HEK293 (cell line): ENCODE measurements around the gene PRPF40B.

Source experiments
- CTCF ChIA-PET: fragments of 350-600 bp; formaldehyde crosslinking; extraction: SDS; loops from one replicate; lab custom pipeline; 2021; ENCODE audit warnings: antibody characterized with exemption; lab: Yijun Ruan, JAX
- POLR2A ChIA-PET: fragments of 300-600 bp; formaldehyde crosslinking; extraction: SDS; loops from one replicate; lab custom pipeline; 2020; ENCODE audit warnings: antibody characterized with exemption, inconsistent platforms; lab: Yijun Ruan, JAX
- H3K27ac ChIP-seq: fragments of 200-500 bp; sonication (Bioruptor generic); 2 replicates; pipeline ENCODE4 v1.5.1; 2014; ENCODE audit warnings: low read depth, low read length, control low read depth, inconsistent platforms; ENCODE audit errors: extremely low read depth
- H3K36me3 ChIP-seq, 2 experiments: fragments of 200-500 bp in 1 of 2; sonication (Bioruptor generic) in 1 of 2; 1 replicate in 1 of 2; 2 replicates in 1 of 2; pipeline ENCODE4 v1.5.1; 2014 to 2017; ENCODE audit warnings: inconsistent platforms in 2 of 2, low read length in 2 of 2; ENCODE audit not compliant: control insufficient read depth in 2 of 2, insufficient read depth in 1 of 2
- H3K4me1 ChIP-seq: fragments of 200-500 bp; sonication (Bioruptor generic); 2 replicates; pipeline ENCODE4 v1.5.1; 2014; ENCODE audit warnings: mild to moderate bottlenecking, low read length, inconsistent platforms; ENCODE audit not compliant: control insufficient read depth, insufficient read depth
- H3K4me3 ChIP-seq: 2 replicates; pipeline ENCODE4 v1.5.1; 2011; ENCODE audit warnings: low read depth, mild to moderate bottlenecking, control low read depth, low read length, moderate library complexity
- H3K9me3 ChIP-seq: fragments of 200-500 bp; sonication (Bioruptor generic); 2 replicates; pipeline ENCODE4 v1.5.1; 2014; ENCODE audit warnings: low read depth, low read length, inconsistent platforms; ENCODE audit not compliant: control insufficient read depth, insufficient read depth
- BCL11A ChIP-seq: fragments of 450-650 bp; formaldehyde crosslinking; IDR thresholded peaks from 2 replicates; pipeline ENCODE4 v1.5.1; 2016; ENCODE audit warnings: low read depth, missing biosample characterization, missing genetic modification characterization
- EGR2 ChIP-seq: fragments of 450-650 bp; formaldehyde crosslinking; IDR thresholded peaks from 2 replicates; pipeline ENCODE4 v1.5.1; 2016; ENCODE audit warnings: low read depth, missing biosample characterization, missing genetic modification characterization
- KLF1 ChIP-seq: fragments of 450-650 bp; formaldehyde crosslinking; IDR thresholded peaks from 2 replicates; pipeline ENCODE4 v1.5.1; 2016; ENCODE audit warnings: missing biosample characterization, missing genetic modification characterization
- KLF10 ChIP-seq: fragments of 450-650 bp; IDR thresholded peaks from 2 replicates; pipeline ENCODE4 v1.5.1; 2018; ENCODE audit warnings: missing biosample characterization, mild to moderate bottlenecking, missing genetic modification characterization
- PRDM1 ChIP-seq: fragments of 450-650 bp; formaldehyde crosslinking; IDR thresholded peaks from 2 replicates; pipeline ENCODE4; 2016; ENCODE audit warnings: missing biosample characterization, missing genetic modification characterization
- SCRT2 ChIP-seq: fragments of 450-650 bp; formaldehyde crosslinking; IDR thresholded peaks from 2 replicates; pipeline ENCODE4 v1.5.1; 2016; ENCODE audit warnings: missing biosample characterization, missing genetic modification characterization
- SP2 ChIP-seq: fragments of 450-650 bp; formaldehyde crosslinking; IDR thresholded peaks from 2 replicates; pipeline ENCODE4 v1.5.1; 2016; ENCODE audit warnings: missing biosample characterization, missing genetic modification characterization
- ZBTB1 ChIP-seq: fragments of 450-650 bp; formaldehyde crosslinking; IDR thresholded peaks from 2 replicates; pipeline ENCODE4 v1.5.1; 2016; ENCODE audit warnings: missing biosample characterization, missing genetic modification characterization
- ZBTB17 ChIP-seq: fragments of 450-650 bp; formaldehyde crosslinking; IDR thresholded peaks from 2 replicates; pipeline ENCODE4 v1.5.1; 2016; ENCODE audit warnings: missing biosample characterization, missing genetic modification characterization
- ZFHX2 ChIP-seq: fragments of 450-650 bp; formaldehyde crosslinking; conservative IDR thresholded peaks from 2 replicates; pipeline ENCODE4 v1.5.1; 2016; ENCODE audit warnings: missing biosample characterization, missing genetic modification characterization
- ZNF112 ChIP-seq: fragments of 450-650 bp; formaldehyde crosslinking; IDR thresholded peaks from 2 replicates; pipeline ENCODE4 v1.5.0; 2017; ENCODE audit warnings: missing biosample characterization, missing genetic modification characterization
- ZNF214 ChIP-seq: fragments of 450-650 bp; formaldehyde crosslinking; IDR thresholded peaks from 2 replicates; pipeline ENCODE4 v1.5.1; 2017; ENCODE audit warnings: missing biosample characterization, mild to moderate bottlenecking, missing genetic modification characterization, borderline replicate concordance
- ZNF350 ChIP-seq: fragments of 450-650 bp; formaldehyde crosslinking; IDR thresholded peaks from 2 replicates; pipeline ENCODE4 v1.5.0; 2017; ENCODE audit warnings: missing biosample characterization, mild to moderate bottlenecking, missing genetic modification characterization
- ZNF391 ChIP-seq: fragments of 450-650 bp; formaldehyde crosslinking; IDR thresholded peaks from 2 replicates; pipeline ENCODE4 v1.5.1; 2016; ENCODE audit warnings: low read depth, missing biosample characterization, missing genetic modification characterization, borderline replicate concordance
- ZNF560 ChIP-seq: fragments of 450-650 bp; formaldehyde crosslinking; IDR thresholded peaks from 2 replicates; pipeline ENCODE4 v1.5.1; 2017; ENCODE audit warnings: missing biosample characterization, missing genetic modification characterization, borderline replicate concordance
- ZNF561 ChIP-seq: fragments of 450-650 bp; IDR thresholded peaks from 2 replicates; pipeline ENCODE4 v1.5.1; 2018; ENCODE audit warnings: missing biosample characterization, missing genetic modification characterization, borderline replicate concordance
- ZNF600 ChIP-seq: fragments of 450-650 bp; formaldehyde crosslinking; IDR thresholded peaks from 2 replicates; pipeline ENCODE4 v1.5.1; 2016; ENCODE audit warnings: missing biosample characterization, missing genetic modification characterization
- ZNF626 ChIP-seq: fragments of 450-650 bp; sonication (Bioruptor Pico); formaldehyde crosslinking; IDR thresholded peaks from 2 replicates; pipeline ENCODE4 v1.5.1; 2018; ENCODE audit warnings: missing biosample characterization, missing genetic modification characterization, inconsistent platforms
- ZNF629 ChIP-seq: fragments of 450-650 bp; formaldehyde crosslinking; IDR thresholded peaks from 2 replicates; pipeline ENCODE4 v1.5.1; 2017; ENCODE audit warnings: missing biosample characterization, missing genetic modification characterization
- ZSCAN23 ChIP-seq: fragments of 450-650 bp; formaldehyde crosslinking; IDR thresholded peaks from 2 replicates; pipeline ENCODE4 v1.5.1; 2016; ENCODE audit warnings: missing biosample characterization, missing genetic modification characterization
- TF ChIP-seq, protein P1 (sequence below): IDR thresholded peaks from 2 replicates; pipeline ENCODE4 v1.6.1; 2011; ENCODE audit warnings: mild to moderate bottlenecking, low read depth, low read length, borderline replicate concordance
- TF ChIP-seq, protein P2 (sequence below): fragments of 450-650 bp; formaldehyde crosslinking; IDR thresholded peaks from 2 replicates; pipeline ENCODE4 v1.5.1; 2017; ENCODE audit warnings: missing biosample characterization, mild to moderate bottlenecking, missing genetic modification characterization, moderate library complexity
- TF ChIP-seq, protein P3 (sequence below): fragments of 450-650 bp; formaldehyde crosslinking; IDR thresholded peaks from 2 replicates; pipeline ENCODE4 v1.5.1; 2016; ENCODE audit warnings: missing biosample characterization, missing genetic modification characterization
- TF ChIP-seq, protein P4 (sequence below): fragments of 450-650 bp; formaldehyde crosslinking; IDR thresholded peaks from 2 replicates; pipeline ENCODE4 v1.5.1; 2016; ENCODE audit warnings: missing biosample characterization, missing genetic modification characterization

The PRPF40B gene

DNA sequence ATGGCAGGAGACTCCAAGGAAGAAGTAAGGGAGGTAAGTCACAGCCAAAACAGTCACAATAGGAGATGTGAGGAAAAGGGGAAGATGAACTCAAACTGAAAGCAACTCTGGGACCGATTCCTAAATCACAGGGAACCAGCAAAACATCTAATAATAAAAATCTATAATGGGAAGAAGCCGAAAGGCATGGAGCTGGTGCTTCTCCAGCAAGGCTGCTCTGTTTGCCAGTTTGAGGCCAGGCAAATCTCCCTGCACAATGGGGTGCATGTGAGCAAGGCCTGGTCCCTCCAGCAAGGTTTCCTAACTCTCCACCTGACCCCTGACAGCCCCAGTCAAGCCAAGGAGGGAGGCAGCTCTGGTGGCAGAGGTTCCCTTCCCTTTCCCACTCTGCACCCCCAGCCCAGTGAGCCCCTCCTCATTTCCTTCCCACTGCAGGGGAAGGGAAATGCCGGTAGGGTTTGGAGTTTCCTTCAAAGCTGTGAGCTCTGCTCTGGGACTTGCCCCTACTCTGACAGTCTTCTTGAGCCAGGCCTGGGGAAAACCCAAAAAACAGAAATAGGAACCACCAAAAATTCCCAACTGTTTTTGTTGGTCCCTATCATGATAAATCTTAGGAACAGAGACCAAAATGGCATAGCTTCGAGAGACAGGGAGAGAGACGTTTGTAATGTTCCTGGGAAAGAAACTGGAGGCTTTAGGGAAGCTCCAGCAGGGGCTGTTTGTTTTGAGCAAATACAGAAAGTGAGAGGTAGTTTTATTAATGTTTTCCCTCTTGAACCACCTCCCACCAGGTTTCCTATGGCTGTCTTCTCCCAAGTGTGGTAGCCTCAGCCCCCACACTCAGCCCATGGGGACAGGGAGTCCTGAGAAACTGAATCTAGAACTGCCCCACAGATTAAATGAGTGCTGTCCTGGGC lies 49.2 kb downstream of the PRPF40B start (continued):
- TF ChIP-seq, protein P1, sequence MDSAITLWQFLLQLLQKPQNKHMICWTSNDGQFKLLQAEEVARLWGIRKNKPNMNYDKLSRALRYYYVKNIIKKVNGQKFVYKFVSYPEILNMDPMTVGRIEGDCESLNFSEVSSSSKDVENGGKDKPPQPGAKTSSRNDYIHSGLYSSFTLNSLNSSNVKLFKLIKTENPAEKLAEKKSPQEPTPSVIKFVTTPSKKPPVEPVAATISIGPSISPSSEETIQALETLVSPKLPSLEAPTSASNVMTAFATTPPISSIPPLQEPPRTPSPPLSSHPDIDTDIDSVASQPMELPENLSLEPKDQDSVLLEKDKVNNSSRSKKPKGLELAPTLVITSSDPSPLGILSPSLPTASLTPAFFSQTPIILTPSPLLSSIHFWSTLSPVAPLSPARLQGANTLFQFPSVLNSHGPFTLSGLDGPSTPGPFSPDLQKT = no peak
- no peak for TF ChIP-seq ZNF214 (tag by site-specific recombination)
- TF ChIP-seq ZBTB17 = no peak
- no peak for TF ChIP-seq ZNF626 (tag by site-specific recombination)
- TF ChIP-seq ZBTB1 (tag by site-specific recombination) = no peak
- no peak for TF ChIP-seq KLF1
- no peak for TF ChIP-seq ZNF560 (tag by site-specific recombination)
- TF ChIP-seq KLF10 (tag by site-specific recombination) = no peak
- TF ChIP-seq ZNF391 (tag by site-specific recombination) = no peak
- TF ChIP-seq, protein P2, sequence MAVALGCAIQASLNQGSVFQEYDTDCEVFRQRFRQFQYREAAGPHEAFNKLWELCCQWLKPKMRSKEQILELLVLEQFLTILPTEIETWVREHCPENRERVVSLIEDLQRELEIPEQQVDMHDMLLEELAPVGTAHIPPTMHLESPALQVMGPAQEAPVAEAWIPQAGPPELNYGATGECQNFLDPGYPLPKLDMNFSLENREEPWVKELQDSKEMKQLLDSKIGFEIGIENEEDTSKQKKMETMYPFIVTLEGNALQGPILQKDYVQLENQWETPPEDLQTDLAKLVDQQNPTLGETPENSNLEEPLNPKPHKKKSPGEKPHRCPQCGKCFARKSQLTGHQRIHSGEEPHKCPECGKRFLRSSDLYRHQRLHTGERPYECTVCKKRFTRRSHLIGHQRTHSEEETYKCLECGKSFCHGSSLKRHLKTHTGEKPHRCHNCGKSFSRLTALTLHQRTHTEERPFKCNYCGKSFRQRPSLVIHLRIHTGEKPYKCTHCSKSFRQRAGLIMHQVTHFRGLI (tag by site-specific recombination) = no peak
- TF ChIP-seq ZSCAN23 (tag by site-specific recombination) = no peak
- no peak for TF ChIP-seq ZNF629 (tag by site-specific recombination)
- TF ChIP-seq ZNF112 (tag by site-specific recombination) = no peak
- TF ChIP-seq, all 188 proteins: peak for 0

DNA sequence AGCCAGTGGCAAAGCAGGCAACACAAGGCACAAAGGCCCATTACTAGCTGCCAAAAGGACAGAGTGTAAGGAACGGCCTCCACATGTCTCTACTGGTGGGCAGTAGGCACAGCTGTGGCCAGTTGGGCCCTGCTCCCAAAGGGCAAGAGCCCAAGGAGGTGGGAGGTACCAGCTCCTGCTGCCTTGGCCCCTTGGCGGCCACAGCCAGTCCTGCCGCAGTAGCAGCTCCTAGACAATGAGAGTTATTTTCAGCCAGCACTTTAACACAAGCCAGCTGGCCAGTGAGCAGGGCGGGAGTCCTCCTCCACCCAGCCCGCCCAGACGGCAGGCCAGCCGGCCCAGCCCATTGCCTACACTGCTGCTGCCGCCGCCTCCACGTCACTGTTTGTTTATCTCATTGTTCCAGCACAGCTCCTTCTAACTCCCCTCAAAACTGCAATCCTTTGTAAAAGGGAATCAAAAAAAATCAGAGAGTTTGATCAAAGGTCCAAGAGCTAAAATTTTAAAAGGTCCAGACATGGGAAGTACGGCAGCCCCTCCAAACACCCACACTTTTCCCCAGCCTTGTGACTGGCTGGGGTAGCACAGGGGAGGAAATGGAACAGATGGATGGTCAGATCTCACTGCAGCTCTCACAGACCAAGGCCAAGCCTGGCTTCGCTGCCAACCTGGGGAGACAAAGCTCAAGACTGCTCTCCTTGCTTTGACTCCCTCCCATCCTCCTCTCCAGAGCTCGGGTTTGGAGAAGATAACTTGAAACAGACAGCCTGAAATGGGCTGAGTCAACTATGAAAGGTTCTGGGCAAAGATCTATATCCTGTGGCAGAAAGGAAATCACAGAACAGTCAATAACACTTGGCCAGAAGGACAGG lies 50.3 kb downstream of the PRPF40B start:
- Histone ChIP-seq H3K4me1 (peaks cover 2% of the 10 kb centered on the region; the same call in 1 of the 2 replicates), H3K9me3 (no peaks in the 10 kb centered on the region), H3K27ac (peak overlapping the region; percentile 14; the same call in 1 of the 2 replicates), H3K4me3 (no peak overlapping the region), H3K36me3 (no peaks in the 10 kb centered on the region)
- no peak for TF ChIP-seq SCRT2 (tag by site-specific recombination)
- peak; percentile 89 for TF ChIP-seq KLF1
- no peak for TF ChIP-seq BCL11A (tag by site-specific recombination)
- peak; percentile 92 for TF ChIP-seq ZNF600 (tag by site-specific recombination)
- peak; percentile 53; the same call in 1 of the 2 replicates for TF ChIP-seq ZNF561 (tag by site-specific recombination)
- peak; percentile 54 for TF ChIP-seq SP2 (tag by site-specific recombination)
- TF ChIP-seq EGR2 (tag by site-specific recombination) = peak; percentile 89
- TF ChIP-seq, protein P3, sequence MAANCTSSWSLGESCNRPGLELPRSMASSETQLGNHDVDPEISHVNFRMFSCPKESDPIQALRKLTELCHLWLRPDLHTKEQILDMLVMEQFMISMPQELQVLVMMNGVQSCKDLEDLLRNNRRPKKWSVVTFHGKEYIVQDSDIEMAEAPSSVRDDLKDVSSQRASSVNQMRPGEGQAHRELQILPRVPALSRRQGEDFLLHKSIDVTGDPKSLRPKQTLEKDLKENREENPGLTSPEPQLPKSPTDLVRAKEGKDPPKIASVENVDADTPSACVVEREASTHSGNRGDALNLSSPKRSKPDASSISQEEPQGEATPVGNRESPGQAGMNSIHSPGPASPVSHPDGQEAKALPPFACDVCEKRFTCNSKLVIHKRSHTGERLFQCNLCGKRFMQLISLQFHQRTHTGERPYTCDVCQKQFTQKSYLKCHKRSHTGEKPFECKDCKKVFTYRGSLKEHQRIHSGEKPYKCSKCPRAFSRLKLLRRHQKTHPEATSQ (tag by site-specific recombination) = no peak
- TF ChIP-seq PRDM1 (tag by site-specific recombination) = no peak
- TF ChIP-seq ZFHX2 (tag by site-specific recombination) = peak; percentile 87
- TF ChIP-seq, protein P4, sequence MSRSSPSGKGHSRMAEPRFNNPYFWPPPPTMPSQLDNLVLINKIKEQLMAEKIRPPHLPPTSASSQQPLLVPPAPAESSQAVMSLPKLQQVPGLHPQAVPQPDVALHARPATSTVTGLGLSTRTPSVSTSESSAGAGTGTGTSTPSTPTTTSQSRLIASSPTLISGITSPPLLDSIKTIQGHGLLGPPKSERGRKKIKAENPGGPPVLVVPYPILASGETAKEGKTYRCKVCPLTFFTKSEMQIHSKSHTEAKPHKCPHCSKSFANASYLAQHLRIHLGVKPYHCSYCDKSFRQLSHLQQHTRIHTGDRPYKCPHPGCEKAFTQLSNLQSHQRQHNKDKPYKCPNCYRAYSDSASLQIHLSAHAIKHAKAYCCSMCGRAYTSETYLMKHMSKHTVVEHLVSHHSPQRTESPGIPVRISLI (tag by site-specific recombination) = no peak
- TF ChIP-seq ZNF350 (tag by site-specific recombination) = no peak
- TF ChIP-seq ZNF629 (tag by site-specific recombination) = peak; percentile 38; the same call in 1 of the 2 replicates
- ChIA-PET CTCF (interaction anchor here (0.6 to 1.6 kb wide), 3 partner anchors 8 to 33 kb away, joined by 3 to 5 read pairs (median 4); partner anchors contain the start of gene FMNL3), POLR2A (interaction anchor here (1.0 to 1.2 kb wide), 3 partner anchors 10 to 50 kb away, joined by 3 to 4 read pairs (median 3); partner anchors contain the start of gene PRPF40B)
